Neural cell (in vitro differentiated cells): Measurements from ENCODE around the gene PRKACB.

Source experiments
- CTCF ChIP-seq: fragments of 450-650 bp; IDR thresholded peaks from 2 replicates; pipeline ENCODE4 v1.5.1; 2014; ENCODE audit warnings: antibody characterized with exemption, mild to moderate bottlenecking, moderate library complexity; ENCODE audit not compliant: poor library complexity, severe bottlenecking
- EZH2 ChIP-seq: fragments of 200-600, 300-800 bp; shearing (Covaris generic), sonication (generic); IDR thresholded peaks from 2 replicates; pipeline ENCODE4 v1.6.1; 2014; ENCODE audit warnings: antibody characterized with exemption, low read length, borderline replicate concordance, mild to moderate bottlenecking; ENCODE audit not compliant: insufficient read depth, poor library complexity, severe bottlenecking

- no peak for TF ChIP-seq CTCF
- TF ChIP-seq EZH2: no peak
These were observed 12.1 kb downstream of the PRKACB start for GRCh38 chr1:84156210-84156621.
